Tibial nerve (tissue), 3 donors: ENCODE data around the gene ERCC8.

Experiments used
- CTCF ChIP-seq, 5 experiments: fragments of 200-600 bp in 3 of 5; fragments of 450-650 bp in 2 of 5; sonication (generic) in 3 of 5; IDR thresholded peaks; one replicate each; pipeline ENCODE4 v1.5.1; 2016 to 2019; ENCODE audit warnings: antibody characterized with exemption in 5 of 5, mild to moderate bottlenecking in 3 of 5, moderate library complexity in 2 of 5
- POLR2A ChIP-seq, 2 donors: fragments of 450-650 bp; IDR thresholded peaks; one replicate each; pipeline ENCODE4 v1.6.1; 2017; ENCODE audit warnings: antibody characterized with exemption in 2 of 2, mild to moderate bottlenecking in 2 of 2, moderate library complexity in 2 of 2

- TF ChIP-seq CTCF (IDR thresholded peaks at IDR 0.05) (no peak), POLR2A (IDR thresholded peaks at IDR 0.05) (no peak)
Observed at GRCh38 chr5:60972231-60972630, 27.4 kb upstream of the ERCC8 start.
